ENCODE results near the gene OS9. TPM values are rescaled to one million over a fixed set of nuclear protein-coding genes. Genes with fewer than 3 reads are reported as not detected.
"Not testable (repeated sequence)": the region's sequence is repeated elsewhere in the genome, so short reads cannot be mapped to it uniquely, and the experiment has no call there.

OS9 gene
- total and polyA plus RNA-seq, 2 donors (not counting 3 experiments of a cell fraction or from before 2014, with no cell fraction given), result 212 to 561 TPM

DNA sequence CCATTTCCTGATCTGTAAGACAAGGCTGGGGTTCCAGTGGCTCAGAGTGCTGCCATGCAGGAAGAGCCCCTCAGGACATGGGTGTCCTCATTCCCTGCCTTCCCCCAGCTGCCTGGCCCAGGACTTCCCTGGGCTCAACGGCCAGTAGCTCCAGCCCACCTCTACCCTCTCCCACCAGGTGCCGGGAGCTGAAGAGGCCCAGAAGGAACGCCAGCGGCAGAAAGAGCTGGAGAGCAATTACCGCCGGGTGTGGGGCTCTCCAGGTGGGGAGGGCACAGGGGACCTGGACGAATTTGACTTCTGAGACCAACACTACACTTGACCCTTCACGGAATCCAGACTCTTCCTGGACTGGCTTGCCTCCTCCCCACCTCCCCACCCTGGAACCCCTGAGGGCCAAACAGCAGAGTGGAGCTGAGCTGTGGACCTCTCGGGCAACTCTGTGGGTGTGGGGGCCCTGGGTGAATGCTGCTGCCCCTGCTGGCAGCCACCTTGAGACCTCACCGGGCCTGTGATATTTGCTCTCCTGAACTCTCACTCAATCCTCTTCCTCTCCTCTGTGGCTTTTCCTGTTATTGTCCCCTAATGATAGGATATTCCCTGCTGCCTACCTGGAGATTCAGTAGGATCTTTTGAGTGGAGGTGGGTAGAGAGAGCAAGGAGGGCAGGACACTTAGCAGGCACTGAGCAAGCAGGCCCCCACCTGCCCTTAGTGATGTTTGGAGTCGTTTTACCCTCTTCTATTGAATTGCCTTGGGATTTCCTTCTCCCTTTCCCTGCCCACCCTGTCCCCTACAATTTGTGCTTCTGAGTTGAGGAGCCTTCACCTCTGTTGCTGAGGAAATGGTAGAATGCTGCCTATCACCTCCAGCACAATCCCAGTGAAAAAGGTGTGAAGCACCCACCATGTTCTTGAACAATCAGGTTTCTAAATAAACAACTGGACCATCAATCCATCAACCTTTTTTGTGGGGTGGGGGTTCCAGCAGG is 27.0 kb downstream of the OS9 start:
- intact Hi-C loops (cut with micrococcal nuclease) (no loop called here), dilution Hi-C loops (cut with MboI; ENCODE audit: extremely low pct_ligation_motif_present, low sequenced_read_pairs) (no loop called here)
- FAIRE-seq (no peak), DNase-seq (ENCODE audit: low read depth, low spot score) (no peak)
- ChIA-PET CTCF (interaction anchor here (1.0 kb wide), 1 partner anchor 138 kb away, joined by 3 read pairs; no protein-coding TSS in a partner anchor), POLR2A (no interaction called here)
- Histone ChIP-seq H3K9me3 (replicated peaks; ENCODE audit: control insufficient read depth, insufficient read depth, low read length) (no peaks in the 10 kb centered on the region), H3K9me1 (replicated peaks; ENCODE audit: control insufficient read depth, extremely low read depth, insufficient read depth, low read length) (no peaks in the 10 kb centered on the region), H3K36me3 (ENCODE audit: control insufficient read depth in 2 of 2, extremely low read depth in 1 of 2, insufficient read depth in 2 of 2, low read length in 2 of 2) (peaks cover 0 to 32% of the 10 kb centered on the region in 2 experiments), H3K4me2 (ENCODE audit: insufficient read depth, low read length) (no peak overlapping the region), H4K20me1 (replicated peaks; ENCODE audit: control insufficient read depth, extremely low read depth, insufficient read depth, low read length) (no peaks in the 10 kb centered on the region), H3K4me1 (ENCODE audit: control insufficient read depth, extremely low read depth, insufficient read depth, low read length) (peaks cover 2% of the 10 kb centered on the region), H3K4me3 (replicated peaks in 1 of 3; ENCODE audit: insufficient read depth in 1 of 3, low read depth in 1 of 3, low read length in 3 of 3) (no peak overlapping the region), H3K79me2 (ENCODE audit: control insufficient read depth, insufficient read depth, low read length) (no peaks in the 10 kb centered on the region), H3K27me3 (ENCODE audit: control insufficient read depth in 2 of 2, insufficient read depth in 2 of 2, low read length in 2 of 2) (no peaks in the 10 kb centered on the region), H2AFZ (ENCODE audit: low read depth, low read length) (no peak overlapping the region), H3K27ac (ENCODE audit: insufficient read depth, low read depth, low read length) (no peak overlapping the region), H3K9ac (replicated peaks; ENCODE audit: extremely low read depth, insufficient read depth, low read length) (no peak overlapping the region)
- TF ChIP-seq GATA2 (IDR thresholded peaks at IDR 0.05; ENCODE audit: insufficient read depth, insufficient read length, low read depth, low read length), result no peak
- no peak for TF ChIP-seq POLR2A (IDR thresholded peaks at IDR 0.05; ENCODE audit: low read depth, low read length)
- TF ChIP-seq FOS (IDR thresholded peaks at IDR 0.05; ENCODE audit: borderline replicate concordance, insufficient read depth, low read length), result no peak
- TF ChIP-seq, protein P1, sequence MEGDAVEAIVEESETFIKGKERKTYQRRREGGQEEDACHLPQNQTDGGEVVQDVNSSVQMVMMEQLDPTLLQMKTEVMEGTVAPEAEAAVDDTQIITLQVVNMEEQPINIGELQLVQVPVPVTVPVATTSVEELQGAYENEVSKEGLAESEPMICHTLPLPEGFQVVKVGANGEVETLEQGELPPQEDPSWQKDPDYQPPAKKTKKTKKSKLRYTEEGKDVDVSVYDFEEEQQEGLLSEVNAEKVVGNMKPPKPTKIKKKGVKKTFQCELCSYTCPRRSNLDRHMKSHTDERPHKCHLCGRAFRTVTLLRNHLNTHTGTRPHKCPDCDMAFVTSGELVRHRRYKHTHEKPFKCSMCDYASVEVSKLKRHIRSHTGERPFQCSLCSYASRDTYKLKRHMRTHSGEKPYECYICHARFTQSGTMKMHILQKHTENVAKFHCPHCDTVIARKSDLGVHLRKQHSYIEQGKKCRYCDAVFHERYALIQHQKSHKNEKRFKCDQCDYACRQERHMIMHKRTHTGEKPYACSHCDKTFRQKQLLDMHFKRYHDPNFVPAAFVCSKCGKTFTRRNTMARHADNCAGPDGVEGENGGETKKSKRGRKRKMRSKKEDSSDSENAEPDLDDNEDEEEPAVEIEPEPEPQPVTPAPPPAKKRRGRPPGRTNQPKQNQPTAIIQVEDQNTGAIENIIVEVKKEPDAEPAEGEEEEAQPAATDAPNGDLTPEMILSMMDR (IDR thresholded peaks at IDR 0.05; ENCODE audit: extremely low read depth in 1 of 2, insufficient read depth in 1 of 2, low read depth in 1 of 2, low read length in 2 of 2), result no peak
- no peak for TF ChIP-seq MYC (IDR thresholded peaks at IDR 0.05; ENCODE audit: low read depth, low read length)
- TF ChIP-seq, protein P2, sequence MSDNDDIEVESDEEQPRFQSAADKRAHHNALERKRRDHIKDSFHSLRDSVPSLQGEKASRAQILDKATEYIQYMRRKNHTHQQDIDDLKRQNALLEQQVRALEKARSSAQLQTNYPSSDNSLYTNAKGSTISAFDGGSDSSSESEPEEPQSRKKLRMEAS (IDR thresholded peaks at IDR 0.05; ENCODE audit: insufficient read depth, insufficient read length), result no peak
- BruUV-seq (replicated peaks), result TSS peak; percentile 81

DNA sequence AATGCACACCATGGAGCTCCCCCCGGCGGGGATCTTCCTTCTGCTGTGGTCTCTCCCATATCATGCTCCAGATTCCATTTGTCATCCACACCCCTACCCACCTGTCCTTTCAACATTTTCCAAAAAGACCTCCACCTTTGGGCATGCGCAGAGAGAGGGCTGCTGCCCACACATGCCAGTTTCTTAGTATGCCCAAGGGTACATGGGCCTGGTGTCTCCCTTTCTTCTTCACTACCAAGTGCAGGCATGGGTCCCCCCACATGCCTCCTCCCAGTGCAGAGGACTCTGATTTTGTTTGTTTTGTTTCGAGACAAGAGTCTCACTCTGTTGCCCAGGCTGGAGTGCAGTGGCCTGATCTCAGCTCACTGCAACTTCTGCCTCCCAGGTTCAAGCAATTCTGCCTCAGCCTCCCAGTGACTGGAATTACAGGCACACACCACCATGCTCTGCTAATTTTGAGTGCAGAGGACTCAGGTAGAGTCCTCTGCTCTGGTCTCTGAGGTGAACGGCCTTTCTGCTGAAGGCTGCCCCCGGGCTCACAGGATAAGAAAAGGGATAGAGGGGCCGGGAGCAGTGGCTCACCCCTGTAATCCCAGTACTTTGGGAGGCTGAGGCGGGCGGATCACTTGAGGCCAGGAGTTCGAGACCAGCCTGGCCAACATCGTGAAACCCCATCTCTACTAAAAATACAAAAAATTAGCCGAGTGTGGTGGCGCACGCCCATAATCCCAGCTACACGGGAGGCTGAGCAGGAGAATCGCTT is 28.1 kb downstream of the OS9 start:
- CTCF ChIA-PET, result interaction anchor here (1.4 kb wide), 1 partner anchor 12 kb away, joined by 4 read pairs; no protein-coding TSS in a partner anchor
- DNase-seq (ENCODE audit: low read depth, low spot score); H3K27ac ChIP-seq (ENCODE audit: insufficient read depth, low read depth, low read length); H3K27me3 ChIP-seq (ENCODE audit: control insufficient read depth in 2 of 2, insufficient read depth in 2 of 2, low read length in 2 of 2); dilution Hi-C loops (cut with MboI; ENCODE audit: extremely low pct_ligation_motif_present, low sequenced_read_pairs); H3K79me2 ChIP-seq (ENCODE audit: control insufficient read depth, insufficient read depth, low read length); H4K20me1 ChIP-seq (replicated peaks; ENCODE audit: control insufficient read depth, extremely low read depth, insufficient read depth, low read length); H2AFZ ChIP-seq (ENCODE audit: low read depth, low read length); intact Hi-C loops (cut with micrococcal nuclease); H3K9me3 ChIP-seq (replicated peaks; ENCODE audit: control insufficient read depth, insufficient read depth, low read length); H3K9me1 ChIP-seq (replicated peaks; ENCODE audit: control insufficient read depth, extremely low read depth, insufficient read depth, low read length); POLR2A ChIA-PET; BruUV-seq (replicated peaks); H3K9ac ChIP-seq (replicated peaks; ENCODE audit: extremely low read depth, insufficient read depth, low read length); FAIRE-seq; H3K4me1 ChIP-seq (ENCODE audit: control insufficient read depth, extremely low read depth, insufficient read depth, low read length); H3K4me2 ChIP-seq (ENCODE audit: insufficient read depth, low read length); H3K4me3 ChIP-seq (replicated peaks in 1 of 3; ENCODE audit: insufficient read depth in 1 of 3, low read depth in 1 of 3, low read length in 3 of 3): not testable (repeated sequence)
- H3K36me3 ChIP-seq (ENCODE audit: control insufficient read depth in 2 of 2, extremely low read depth in 1 of 2, insufficient read depth in 2 of 2, low read length in 2 of 2), result peaks cover 0 to 24% of the 10 kb centered on the region in 2 experiments
